GM23248 (cell line): ENCODE data around the gene ZNF92.

Source experiments
- EZH2 ChIP-seq: fragments of 200-600 bp; sonication (generic); IDR thresholded peaks from 2 replicates; pipeline ENCODE4 v1.6.1; 2018; ENCODE audit warnings: antibody characterized with exemption, mild to moderate bottlenecking; ENCODE audit not compliant: insufficient read depth, poor library complexity, severe bottlenecking
- EZH2phosphoT487 ChIP-seq: fragments of 200-600 bp; sonication (generic); IDR thresholded peaks from 2 replicates; pipeline ENCODE4 v1.6.1; 2018; ENCODE audit warnings: antibody characterized with exemption, moderate library complexity, mild to moderate bottlenecking, low read depth; ENCODE audit not compliant: insufficient read depth

DNA sequence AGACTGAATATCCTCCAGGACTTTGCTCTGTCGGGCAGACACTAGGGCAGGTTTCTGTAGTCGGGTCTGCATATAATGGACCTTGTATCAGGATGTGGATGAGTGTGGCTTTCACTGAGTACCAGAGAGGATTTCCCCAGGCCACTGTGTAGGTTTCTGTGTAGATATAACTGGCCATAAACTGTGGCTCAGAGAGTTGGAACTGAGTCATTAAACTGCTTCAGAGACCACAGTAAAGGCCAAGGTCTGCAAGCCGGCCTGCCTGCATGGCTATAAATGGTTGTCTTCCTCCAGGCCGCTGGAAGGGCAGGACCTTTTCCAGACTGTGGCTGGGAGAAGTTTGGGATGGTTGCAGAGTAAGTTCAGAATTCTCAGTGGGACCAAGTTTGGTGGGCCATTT is 16.9 kb downstream of the ZNF92 start:
- TF ChIP-seq EZH2phosphoT487, result no peak
- TF ChIP-seq EZH2, result no peak
